Lower leg skin (tissue), 3 donors: Measurements from ENCODE around the gene RPN2.

Experiments used
- CTCF ChIP-seq, 3 donors: fragments of 450-650 bp; IDR thresholded peaks; one replicate each; pipeline ENCODE4 v1.5.1; 2016; ENCODE audit warnings: antibody characterized with exemption in 3 of 3, mild to moderate bottlenecking in 3 of 3, moderate library complexity in 2 of 3
- POLR2A ChIP-seq, 2 donors: fragments of 450-650 bp; IDR thresholded peaks; one replicate each; pipeline ENCODE4 v1.6.1; 2016 to 2017; ENCODE audit warnings: antibody characterized with exemption in 2 of 2, mild to moderate bottlenecking in 1 of 2, moderate library complexity in 1 of 2

- TF ChIP-seq CTCF (IDR thresholded peaks at IDR 0.05), result no peak
- no peak for TF ChIP-seq POLR2A (IDR thresholded peaks at IDR 0.05)
These were observed 50.2 kb downstream of the RPN2 start for GRCh38 chr20:37229357-37229756.
